T-helper 9 cell (primary cell): Measurements from ENCODE around the gene KLF13.

Experiments used
- DNase-seq: peaks from one replicate; pipeline ENCODE4 v3.0.0-alpha.2; 2020

KLF13 gene

DNA sequence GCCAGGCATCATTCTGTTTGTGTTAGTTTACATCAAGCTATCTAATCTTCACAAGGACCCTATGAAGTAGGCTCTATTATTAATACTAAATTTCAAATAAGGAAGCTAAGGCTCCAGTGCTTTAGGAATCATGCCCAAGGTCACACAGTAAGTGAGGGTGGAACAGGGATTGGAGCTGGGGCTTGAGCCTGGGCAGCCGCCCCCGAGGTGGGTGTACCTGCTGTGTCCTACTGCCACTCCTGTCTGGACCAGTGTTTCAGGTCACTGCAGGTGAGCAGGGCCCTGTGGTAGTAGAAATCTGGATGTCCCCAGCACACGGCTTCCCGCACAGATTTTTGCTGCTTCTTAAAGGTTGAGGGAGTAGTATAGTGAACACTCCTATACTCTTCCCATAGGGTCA, 6.5 kb downstream of the KLF13 start:
- no peak for DNase-seq

DNA sequence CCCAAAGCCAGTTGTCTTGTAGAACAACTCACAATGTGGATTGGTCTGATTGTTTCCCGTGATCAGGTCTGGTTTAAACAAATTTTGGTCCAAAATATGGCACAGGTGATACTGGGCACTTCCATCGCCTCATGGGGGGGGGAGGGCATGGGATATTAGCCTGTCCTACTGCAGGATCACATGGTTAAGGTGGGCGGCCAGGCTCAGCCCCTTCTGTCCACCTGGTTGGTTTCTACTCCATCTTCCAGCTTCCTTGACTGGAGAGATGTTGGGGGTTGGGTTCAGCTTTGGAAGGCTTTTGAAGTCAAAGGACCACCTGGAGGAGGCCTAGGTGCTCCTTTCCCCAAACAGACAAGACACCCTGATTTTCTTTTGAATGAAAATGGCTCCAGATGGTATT, 7.2 kb downstream of the KLF13 start:
- DNase-seq = no peak

DNA sequence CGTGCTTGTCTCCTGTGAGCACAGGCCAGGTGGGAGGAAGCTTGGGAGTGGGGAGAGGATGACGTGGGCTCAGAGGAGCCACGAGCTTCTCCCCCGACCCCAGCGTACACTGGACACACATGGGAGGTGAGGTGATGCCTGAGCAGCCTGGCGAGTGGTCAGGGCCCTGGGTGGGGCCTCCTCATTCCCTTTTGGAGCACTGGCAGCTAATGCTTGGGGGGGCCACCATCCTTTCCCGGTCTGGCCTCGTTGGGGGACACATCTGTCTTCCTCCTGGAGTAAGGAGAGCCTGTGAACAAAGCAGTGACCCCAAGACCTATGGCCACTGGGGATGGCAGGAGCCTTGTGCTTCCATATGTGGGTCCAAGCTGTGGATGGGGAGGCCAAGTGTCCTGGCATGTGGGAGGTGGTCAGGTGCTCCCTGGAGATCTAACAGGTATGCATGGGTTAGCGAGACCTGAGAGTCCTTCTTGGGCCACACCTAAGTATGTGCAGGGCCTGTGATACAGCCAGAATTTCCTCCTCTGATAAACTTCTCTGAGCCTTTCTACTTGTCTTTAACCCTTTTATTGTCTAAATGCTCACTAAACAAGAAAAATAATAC, 9.5 kb downstream of the KLF13 start:
- no peak for DNase-seq

DNA sequence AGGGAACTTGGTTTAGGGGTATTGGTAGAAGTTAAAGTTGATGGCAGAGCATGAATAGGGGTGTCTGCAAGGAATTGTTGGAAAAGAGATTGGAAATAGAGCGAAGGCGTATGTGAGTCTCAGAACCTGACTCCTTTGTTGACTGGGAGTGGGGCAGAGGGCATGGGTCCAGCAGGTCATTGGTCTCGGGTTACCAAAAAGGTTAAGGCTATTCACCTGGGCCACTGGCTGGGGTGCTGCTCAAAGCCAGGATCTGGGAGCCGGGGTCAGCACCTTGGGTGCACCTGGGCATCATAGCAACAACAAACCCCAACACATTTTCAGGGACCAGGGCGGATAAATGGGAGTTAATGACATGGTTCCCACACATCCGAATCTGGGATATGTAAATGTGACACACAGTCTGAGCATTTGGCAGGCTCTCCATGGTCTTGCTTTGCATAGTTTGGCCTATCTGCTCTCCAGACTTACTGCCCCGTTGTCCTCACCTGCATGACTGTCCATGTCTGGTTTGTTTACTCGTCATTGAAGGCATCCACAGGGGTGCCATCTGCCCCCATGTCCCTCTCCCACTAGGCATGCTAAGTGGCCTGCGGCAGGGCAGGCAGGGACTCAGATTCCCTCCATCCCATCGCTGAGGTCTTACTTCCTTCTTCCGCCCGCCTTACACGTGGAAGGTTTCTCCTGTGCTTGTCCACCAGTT, 10.1 kb downstream of the KLF13 start:
- DNase-seq = no peak

DNA sequence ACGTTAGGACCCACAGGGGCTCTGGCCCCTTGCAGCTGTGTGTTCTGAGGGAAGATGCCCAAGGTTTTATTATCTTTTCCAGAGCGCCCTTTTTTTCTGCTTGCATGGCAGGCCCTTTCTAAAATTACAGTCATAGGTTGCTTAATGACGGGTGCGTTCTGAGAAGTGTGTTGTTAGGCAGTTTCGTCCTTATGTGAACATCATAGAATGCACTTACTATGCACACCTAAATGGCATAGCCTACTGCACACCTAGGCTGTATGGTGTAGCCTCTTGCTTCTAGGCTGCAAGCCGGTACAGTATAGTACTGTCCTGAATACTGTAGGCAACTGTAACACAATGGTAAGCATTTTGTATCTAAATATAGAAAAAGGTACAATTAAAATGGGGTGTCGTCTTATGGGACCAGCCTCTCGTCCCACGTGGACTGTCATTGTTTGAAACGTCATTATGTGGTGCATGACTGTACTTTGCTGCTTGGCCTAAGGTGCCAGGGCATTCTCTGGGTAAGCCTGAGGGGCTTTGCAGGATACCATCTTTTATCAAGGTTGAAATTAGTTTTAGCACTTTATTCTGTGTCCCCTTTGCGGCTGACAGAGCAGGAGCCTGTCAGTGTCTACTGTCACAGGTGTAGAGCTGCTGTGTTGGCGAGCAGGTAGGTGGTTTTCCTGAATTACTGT, 10.9 kb downstream of the KLF13 start:
- no peak for DNase-seq

DNA sequence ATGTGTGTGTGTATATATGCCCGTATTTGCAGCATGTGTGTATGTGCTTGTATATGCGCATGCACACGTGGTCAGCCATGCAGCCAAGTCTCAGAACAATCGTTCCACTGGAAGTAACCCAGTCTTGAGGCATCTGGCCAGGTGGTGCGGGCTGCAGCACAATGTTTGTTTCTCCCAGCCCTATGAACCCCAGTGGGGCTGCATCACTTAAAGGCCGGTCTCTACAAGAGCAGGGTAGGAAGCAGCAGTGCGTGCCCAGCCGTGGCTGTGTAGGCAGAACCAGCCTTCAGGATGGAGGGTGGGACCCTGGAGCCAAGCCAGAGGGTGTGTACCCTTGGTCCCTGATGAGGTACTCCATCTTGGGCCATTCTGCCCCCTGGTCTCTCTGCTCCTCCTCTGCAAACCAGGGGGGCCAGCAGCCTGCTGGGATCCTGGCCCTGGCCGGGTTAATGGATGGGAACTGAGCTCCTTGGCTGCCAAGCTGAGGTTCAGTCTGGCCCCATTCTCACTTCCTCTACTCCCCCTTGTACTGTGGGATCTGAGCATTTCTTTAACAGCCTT, 11.8 kb downstream of the KLF13 start:
- no peak for DNase-seq

DNA sequence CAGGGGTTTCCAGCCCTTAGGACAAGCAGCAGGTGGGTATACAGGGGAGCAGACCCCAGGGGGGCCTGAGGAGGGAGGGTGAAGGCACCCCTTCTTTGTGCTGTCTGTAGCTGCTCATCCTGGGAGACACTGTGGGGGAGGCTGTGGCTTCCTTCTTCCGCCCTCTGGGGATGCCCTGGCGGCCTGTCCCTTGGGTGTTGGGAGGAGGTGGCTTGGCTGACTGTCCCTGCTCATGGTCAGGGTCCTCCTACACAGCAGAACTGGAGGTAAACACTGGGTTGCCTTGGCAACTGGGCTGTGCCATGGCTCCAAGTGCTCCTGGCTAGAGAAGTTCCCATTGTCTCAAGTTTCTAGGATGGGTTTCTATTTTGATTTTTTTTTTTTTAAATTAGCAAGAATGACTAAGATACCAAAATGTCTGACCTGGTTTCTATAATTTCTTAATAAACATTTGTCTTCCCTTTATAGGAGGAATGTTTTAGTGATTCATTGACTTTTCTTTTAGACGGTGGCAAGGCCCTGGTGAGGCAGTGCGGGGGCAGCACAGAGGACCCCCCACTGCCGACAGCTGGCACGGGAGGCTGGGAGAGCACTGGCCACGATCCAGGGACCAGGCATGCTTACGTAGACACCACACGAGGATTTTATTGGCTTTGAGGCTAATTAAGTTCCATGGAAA, 12.4 kb downstream of the KLF13 start:
- DNase-seq = no peak

DNA sequence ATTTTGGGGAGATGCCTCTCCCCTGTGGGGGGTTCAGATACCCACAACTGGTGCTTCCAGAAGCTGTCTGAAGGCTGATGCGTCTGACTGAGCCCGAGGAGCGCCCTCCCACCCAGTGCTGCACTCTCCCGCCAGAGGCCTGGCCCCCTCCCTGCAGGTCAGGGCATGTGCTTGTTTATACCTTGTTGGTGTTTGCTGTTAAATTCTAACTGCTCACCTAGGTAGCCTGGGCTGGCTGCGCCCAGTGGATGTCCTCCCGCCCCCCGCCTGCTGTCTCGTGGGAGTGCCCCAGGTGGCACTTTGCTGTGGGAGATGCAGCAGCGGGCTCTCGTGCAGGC, 12.9 kb downstream of the KLF13 start:
- DNase-seq = no peak

DNA sequence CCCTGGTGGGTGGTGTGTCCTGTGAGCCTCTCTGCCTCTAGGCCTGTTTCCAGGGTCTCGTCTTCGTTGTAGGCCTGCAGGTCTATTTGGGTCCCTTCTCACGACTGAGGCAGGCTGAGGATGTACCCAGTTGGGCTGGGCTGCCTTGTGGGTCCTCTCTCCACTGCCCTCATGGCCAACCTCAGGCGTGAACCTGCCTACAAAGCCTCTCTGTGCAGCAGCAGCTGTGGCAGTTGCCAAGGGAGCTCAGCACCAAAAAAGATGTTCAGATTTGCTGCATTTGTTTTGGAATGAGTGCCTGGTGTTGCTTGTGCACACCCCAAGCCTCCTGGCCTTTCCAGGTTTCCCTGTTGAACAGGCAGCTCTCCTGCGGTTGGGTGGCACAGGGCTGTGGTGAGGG, 13.4 kb downstream of the KLF13 start:
- no peak for DNase-seq

DNA sequence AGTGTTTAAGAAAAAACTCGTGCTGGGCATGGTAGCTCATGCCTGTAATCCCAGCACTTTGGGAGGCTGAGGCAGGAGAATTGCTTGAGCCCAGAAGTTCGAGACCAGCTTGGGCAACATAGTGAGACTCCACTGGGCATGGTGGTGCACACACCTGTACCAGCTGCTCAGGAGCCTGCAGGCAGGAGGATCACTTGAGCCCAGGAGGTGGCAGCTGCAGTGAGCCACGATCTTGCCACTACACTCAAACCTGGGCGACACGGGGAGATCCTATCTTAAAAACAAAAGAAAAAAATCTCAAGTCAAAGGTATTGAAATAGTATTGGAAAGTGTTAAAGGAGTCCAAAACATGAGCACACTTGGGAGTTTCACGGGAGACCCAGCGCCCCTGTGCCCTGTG, 14.0 kb downstream of the KLF13 start:
- DNase-seq = no peak

DNA sequence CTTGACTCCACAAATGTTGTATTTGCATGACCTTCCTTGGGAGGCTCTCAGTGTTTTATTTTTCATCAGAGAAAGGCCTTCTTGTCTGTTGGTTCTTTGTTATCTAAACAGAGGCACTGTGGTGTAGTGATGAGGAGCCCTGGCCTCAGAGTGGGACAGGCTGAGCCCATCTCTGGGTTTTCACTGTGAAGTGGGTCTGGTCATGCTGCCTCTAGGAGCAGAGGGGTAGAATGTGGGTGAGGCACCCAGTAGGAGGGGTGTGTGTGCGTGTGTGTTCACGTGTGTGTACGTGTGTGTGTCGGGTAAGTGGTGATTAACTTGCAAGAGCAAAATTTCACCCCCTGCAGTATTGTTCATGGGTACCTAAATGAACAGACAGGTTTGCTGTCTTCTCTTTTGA, 14.4 kb downstream of the KLF13 start:
- no peak for DNase-seq

DNA sequence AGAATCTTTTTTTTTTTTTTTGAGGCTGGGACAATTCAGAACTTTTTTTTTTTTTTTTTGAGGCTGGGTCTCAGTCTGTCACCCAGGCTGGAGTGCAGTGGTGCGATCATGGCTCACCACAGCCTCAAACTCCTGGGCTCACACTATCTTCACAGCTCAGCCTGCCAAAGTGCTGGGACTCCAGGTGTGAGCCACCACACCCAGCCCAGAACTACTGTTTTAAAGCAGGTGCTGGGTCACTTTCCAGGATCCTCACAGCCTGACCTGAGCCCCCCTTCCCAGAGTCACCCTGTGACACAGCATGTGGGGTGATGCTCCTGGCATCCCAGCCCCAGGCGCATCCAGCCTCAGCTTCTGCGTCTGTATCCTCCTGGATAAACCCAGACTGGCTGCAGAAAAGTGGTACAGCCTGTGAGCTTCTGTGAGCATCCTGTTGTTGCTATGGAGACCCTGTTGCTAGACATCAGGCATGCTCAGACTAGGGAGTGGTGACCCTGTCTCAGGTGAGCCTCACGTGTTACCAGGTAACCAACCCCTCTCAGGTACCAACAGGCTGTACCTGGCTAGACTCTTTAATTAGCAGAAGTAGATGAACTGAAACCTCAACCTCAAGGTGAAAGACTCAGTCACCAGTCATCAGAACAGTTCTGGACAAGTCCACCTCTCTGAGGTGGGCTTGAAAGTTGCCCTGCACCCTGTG, 15.0 kb downstream of the KLF13 start:
- no peak for DNase-seq

DNA sequence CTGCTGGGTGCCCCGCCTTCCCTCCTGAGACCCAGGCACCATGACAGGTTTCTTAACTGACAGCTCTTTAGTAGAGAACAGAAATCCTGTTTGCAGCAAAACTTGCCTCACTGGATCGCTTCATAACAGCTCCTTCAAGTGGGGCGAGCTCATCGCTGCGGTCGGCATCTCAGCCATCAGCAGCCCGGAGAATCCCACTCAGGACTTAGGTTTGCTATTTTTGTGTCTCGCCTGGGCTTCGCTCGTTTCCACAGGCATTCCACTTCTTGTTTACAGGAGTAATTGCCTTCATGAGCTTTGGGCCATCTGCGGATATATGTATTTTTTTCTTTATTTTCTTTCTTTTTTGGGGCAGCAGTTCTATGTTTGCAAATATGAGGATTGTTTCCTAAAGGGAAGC, 15.7 kb downstream of the KLF13 start:
- DNase-seq = no peak

DNA sequence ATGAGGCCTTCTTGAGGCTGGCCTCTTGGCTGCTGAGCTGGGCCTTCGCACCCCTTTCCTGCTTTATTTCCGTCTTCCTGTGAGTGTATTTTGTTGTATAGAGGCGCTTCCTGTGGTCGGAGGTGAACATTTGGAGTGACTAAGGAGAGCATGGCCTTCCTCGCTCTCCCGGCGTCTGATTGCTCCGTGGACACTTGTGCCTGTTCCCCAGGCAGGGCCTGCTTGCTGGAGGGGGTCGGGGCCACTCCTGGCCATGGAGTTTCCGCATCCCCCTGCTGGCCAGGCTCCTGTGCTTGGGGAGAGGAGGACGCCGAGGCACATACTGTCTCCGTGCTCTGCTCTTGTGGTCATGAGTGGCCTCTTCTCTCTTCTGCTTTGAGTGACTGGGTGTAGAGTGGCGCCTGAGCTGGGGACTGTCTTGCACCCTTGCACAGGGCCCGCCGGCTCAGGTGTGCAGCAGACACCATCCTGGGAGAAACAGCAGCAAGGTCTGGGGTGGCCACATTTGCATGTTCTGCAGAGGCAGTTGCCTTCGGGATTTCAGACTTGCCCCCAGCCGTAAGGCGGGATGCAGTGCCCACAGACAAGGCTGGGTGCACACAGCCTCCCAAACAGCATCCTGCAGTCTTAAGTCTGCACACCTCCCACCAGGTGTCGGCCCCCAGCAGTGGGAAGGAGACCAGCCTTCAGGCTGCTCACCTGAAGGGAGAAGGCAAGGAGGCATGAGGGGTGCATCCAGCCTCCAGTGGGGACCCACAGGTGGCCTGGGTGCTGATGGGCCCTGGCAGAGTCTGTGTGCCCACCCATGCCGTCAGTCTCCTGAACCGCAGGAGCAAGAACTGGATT, 16.4 kb downstream of the KLF13 start:
- no peak for DNase-seq

DNA sequence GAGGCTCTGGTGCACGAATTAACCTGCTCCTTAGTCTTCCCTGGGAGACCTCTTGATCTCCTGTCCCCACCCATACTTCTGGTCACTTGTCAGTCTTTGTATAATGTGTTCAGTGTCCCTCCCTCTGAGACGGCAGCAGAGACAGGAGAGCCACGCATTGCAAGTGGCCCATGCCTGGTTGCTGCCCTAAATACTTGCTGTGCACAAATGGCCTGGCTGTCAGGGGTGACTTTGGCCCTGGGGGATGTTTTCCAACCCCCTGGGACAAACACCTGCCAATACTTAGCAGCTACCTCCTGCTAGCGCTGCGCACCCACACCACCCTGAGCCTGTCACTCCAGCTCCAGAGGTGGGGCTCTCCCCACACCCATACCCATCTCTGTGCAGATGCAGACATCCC, 17.2 kb downstream of the KLF13 start:
- no peak for DNase-seq

DNA sequence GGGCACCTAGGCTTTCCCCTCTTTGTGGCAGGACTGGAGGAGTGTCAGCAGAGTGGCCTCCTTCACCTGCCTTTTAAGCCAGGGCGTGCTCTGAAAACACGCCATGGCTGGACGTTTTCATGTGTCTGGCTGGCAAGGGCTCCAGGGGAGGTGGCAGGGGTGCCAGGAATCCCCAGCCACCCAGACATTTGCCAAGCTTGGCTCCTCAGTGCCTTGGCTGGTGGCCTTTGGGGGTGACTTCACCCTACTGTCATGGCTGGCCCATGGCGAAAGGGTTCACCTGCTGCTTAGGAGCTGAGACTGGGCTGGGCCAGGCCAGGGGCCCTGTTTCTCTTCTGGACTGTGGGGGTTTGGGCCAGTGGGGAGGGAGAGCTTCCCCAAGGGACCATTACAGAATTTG, 17.6 kb downstream of the KLF13 start:
- no peak for DNase-seq

DNA sequence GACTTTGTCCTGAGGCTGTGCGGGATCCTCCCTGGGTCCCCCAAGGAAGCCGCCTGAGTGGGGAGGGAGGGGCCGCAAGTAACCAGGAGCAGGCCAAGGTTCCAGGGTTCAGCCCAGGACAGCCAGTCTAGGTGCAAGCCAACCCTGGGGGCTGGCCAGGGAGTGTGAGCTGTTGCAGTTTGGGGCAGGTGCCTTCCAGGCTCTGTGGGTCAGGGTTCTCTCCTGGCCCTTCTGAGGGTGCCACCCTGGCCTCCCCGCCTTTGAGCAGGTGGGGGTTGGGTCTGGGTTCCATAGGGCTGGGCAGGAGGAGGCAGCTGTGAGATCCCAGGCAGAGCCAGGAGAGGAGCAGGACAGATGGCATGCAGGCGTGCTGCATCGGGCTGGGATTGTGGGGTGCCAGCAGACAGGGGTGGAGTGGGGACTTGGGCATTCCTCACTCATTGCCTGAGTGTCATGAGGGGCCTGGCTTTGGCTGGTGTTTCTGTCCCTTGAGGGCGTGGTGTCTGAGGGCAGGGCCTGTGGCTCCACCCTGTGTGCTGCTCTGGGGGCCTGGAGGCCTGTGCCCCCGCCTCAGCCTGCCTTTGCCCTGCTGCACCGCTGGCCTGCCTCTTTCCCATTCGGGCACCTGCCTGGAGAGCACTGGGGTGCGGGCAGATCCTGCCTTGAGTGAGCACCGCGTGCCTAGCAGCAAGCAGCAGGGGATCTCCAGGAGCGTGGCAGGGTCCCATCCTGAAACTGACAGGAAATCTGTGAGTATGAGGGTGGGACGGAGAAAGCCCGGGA, 18.4 kb downstream of the KLF13 start:
- DNase-seq = no peak

DNA sequence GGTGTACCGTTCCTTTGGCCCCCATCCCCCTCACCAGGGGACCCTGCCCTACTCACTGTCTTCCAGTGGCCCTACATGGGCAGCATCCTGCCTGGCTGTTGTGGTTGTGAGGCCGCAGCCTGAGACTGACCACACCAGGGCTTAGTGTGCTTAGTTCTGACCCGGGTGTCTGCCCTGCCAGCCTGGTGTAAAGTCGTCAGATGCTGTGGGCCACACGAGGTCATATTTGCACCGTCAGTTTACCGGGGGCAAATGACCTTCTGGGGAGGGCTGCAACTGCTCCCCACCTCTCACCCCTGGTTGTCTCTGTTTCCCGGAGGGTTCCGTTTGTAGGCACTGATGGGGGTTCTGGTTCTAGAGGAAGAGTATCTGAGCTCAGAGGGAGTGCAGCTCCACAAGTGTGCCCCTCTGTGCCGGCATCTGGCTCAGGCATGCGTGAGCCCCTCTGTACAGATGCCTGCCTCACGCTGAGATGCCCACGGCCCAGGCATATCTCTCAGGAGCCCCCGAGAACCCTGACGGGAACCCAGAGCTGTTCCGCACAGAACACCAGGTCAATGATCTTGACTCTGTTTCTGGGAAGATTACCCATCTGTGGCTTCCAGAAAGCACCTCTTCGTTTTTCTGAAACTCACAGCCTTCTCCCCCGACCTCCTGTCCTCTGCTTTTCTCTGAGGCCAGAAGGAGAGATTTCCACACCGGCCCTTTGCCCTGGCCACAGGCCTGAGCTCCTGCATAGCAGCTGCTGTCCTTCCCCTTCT, 19.2 kb downstream of the KLF13 start:
- DNase-seq = no peak

DNA sequence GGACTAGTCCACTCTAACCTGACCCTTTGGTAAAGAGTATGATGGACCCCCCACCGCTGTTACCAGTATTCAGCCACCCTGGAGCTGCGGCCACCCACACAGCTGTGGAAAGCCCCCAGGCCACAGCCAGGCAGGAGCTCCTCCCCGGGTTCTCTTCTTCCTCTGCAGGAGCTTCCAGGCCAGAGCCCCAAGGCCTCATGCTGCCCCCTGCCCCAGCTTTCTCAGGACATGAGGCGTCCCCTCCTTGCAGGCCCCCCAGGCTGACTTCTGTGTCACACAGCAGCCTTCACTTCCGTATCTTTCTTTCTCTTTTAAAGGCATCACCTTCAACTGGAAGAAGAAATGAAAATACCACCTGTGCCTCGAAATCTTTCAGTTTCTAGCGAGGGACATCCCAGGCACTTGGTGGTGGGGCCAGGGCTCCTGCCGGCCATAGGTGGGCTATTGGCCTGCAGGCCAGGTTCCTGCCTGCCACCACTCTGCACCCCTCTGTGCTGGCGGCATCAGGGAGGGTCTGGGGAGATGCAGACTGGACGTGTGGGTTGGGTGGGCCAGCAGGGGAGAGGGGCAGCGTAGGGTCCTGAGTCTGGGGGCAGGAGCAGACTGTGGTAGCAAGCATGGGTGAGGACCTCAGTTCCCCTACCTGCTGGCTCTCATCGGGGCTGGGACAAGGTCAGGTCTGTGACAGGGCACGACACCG, 19.9 kb downstream of the KLF13 start:
- DNase-seq = no peak
